Loucy (cell line): ENCODE data around the gene D2HGDH.

Experiments used
- CTCF ChIP-seq: fragments of 200-600 bp; sonication (generic); conservative IDR thresholded peaks from 2 replicates; pipeline ENCODE4 v1.5.1; 2014; ENCODE audit warnings: mild to moderate bottlenecking, antibody characterized with exemption, low read length
- EZH2phosphoT487 ChIP-seq: fragments of 200-600 bp; IDR thresholded peaks from 2 replicates; pipeline ENCODE4 v1.6.1; 2018; ENCODE audit warnings: antibody characterized with exemption, mild to moderate bottlenecking, moderate library complexity, borderline replicate concordance

GRCh38 chr2:241764275-241765241 is 30.1 kb downstream of the D2HGDH start:
- no peak for TF ChIP-seq CTCF
- TF ChIP-seq EZH2phosphoT487: no peak
